Measurements from ENCODE around the gene RHOF.

RHOF gene

GRCh38 chr12:121814429-121815119 lies 21.1 kb upstream of the RHOF start:
- H3K9me3 ChIP-seq (ENCODE audit: control insufficient read depth, insufficient read depth, low read length): no peaks in the 10 kb centered on the region
- H3K36me3 ChIP-seq (ENCODE audit: control insufficient read depth, low read length): peaks cover 88% of the 10 kb centered on the region
- H4K20me1 ChIP-seq (ENCODE audit: control insufficient read depth, insufficient read depth, low read depth, low read length): peaks cover 16% of the 10 kb centered on the region
- no peaks in the 10 kb centered on the region for H3K9me2 ChIP-seq (replicated peaks; ENCODE audit: control insufficient read depth, low read length)
- H3K27me3 ChIP-seq (ENCODE audit: control insufficient read depth, low read length): no peaks in the 10 kb centered on the region
- TF ChIP-seq CTCF (IDR thresholded peaks at IDR 0.05; ENCODE audit: low read depth, low read length, poor library complexity, severe bottlenecking) (no peak), EZH2phosphoT487 (IDR thresholded peaks at IDR 0.05; ENCODE audit: borderline replicate concordance, low read length) (no peak)
- H3K4me3 ChIP-seq (ENCODE audit: low read length): no peak overlapping the region
- no peak overlapping the region for H3K27ac ChIP-seq (ENCODE audit: low read depth, low read length)
- H3K79me2 ChIP-seq (ENCODE audit: control insufficient read depth, low read length): peaks cover 48% of the 10 kb centered on the region
- peaks cover 7% of the 10 kb centered on the region for H3F3A ChIP-seq (ENCODE audit: control insufficient read depth, insufficient read depth)
- peaks cover 38% of the 10 kb centered on the region for H3K4me1 ChIP-seq (ENCODE audit: control insufficient read depth, low read length)
- no peak overlapping the region for H3K4me2 ChIP-seq (ENCODE audit: low read length)

GRCh38 chr12:121813951-121814350 lies 20.5 kb upstream of the RHOF start:
- H3K79me2 ChIP-seq (ENCODE audit: control insufficient read depth, low read length): peaks cover 47% of the 10 kb centered on the region
- H3K36me3 ChIP-seq (ENCODE audit: control insufficient read depth, low read length): peaks cover 88% of the 10 kb centered on the region
- peaks cover 16% of the 10 kb centered on the region for H4K20me1 ChIP-seq (ENCODE audit: control insufficient read depth, insufficient read depth, low read depth, low read length)
- H3K9me2 ChIP-seq (replicated peaks; ENCODE audit: control insufficient read depth, low read length): no peaks in the 10 kb centered on the region
- no peak overlapping the region for H3K4me3 ChIP-seq (ENCODE audit: low read length)
- peaks cover 38% of the 10 kb centered on the region for H3K4me1 ChIP-seq (ENCODE audit: control insufficient read depth, low read length)
- TF ChIP-seq CTCF (IDR thresholded peaks at IDR 0.05; ENCODE audit: low read depth, low read length, poor library complexity, severe bottlenecking): no peak
- TF ChIP-seq EZH2phosphoT487 (IDR thresholded peaks at IDR 0.05; ENCODE audit: borderline replicate concordance, low read length): no peak
- no peak overlapping the region for H3K4me2 ChIP-seq (ENCODE audit: low read length)
- no peaks in the 10 kb centered on the region for H3K9me3 ChIP-seq (ENCODE audit: control insufficient read depth, insufficient read depth, low read length)
- no peak overlapping the region for H3K27ac ChIP-seq (ENCODE audit: low read depth, low read length)
- no peaks in the 10 kb centered on the region for H3K27me3 ChIP-seq (ENCODE audit: control insufficient read depth, low read length)
- peaks cover 7% of the 10 kb centered on the region for H3F3A ChIP-seq (ENCODE audit: control insufficient read depth, insufficient read depth)

GRCh38 chr12:121812921-121813896 lies 19.7 kb upstream of the RHOF start:
- Histone ChIP-seq H3F3A (ENCODE audit: control insufficient read depth, insufficient read depth) (peaks cover 7% of the 10 kb centered on the region), H3K79me2 (ENCODE audit: control insufficient read depth, low read length) (peaks cover 52% of the 10 kb centered on the region), H3K4me2 (ENCODE audit: low read length) (peak overlapping the region; percentile 84), H3K4me3 (ENCODE audit: low read length) (peak overlapping the region; percentile 78), H3K27ac (ENCODE audit: low read depth, low read length) (no peak overlapping the region), H3K36me3 (ENCODE audit: control insufficient read depth, low read length) (peaks cover 93% of the 10 kb centered on the region), H4K20me1 (ENCODE audit: control insufficient read depth, insufficient read depth, low read depth, low read length) (peaks cover 16% of the 10 kb centered on the region), H3K9me2 (replicated peaks; ENCODE audit: control insufficient read depth, low read length) (no peaks in the 10 kb centered on the region), H3K9me3 (ENCODE audit: control insufficient read depth, insufficient read depth, low read length) (no peaks in the 10 kb centered on the region), H3K4me1 (ENCODE audit: control insufficient read depth, low read length) (peaks cover 36% of the 10 kb centered on the region), H3K27me3 (ENCODE audit: control insufficient read depth, low read length) (no peaks in the 10 kb centered on the region)
- TF ChIP-seq CTCF (IDR thresholded peaks at IDR 0.05; ENCODE audit: low read depth, low read length, poor library complexity, severe bottlenecking) (no peak), EZH2phosphoT487 (IDR thresholded peaks at IDR 0.05; ENCODE audit: borderline replicate concordance, low read length) (no peak)
